ENCODE data around the gene ANO2.

ANO2 gene

DNA sequence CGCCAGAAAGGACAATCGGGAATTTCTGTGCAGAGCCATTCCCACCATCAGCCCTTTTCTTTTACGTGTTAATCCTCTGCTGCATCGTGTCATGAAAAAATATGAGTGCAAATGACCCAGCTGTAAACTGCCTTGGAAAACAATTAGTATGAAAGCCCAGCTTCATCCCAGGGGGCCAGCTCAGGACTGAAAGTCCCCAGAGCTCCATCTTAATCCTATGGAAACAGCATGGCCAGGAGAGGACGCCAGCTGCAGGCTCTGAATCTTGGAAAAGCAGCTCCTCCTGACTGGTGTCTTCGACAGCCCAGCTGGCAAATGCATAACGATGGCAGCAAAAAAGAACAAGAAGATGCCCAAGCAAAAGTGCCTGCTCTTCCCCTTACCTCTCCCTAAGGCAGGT, 321.6 kb downstream of the ANO2 start:
- no peak overlapping the region for H3K4me3 ChIP-seq (ENCODE audit: low read depth, low read length)
- DNase-seq (ENCODE audit: low read depth): no peak
- TF ChIP-seq MYC (IDR thresholded peaks at IDR 0.05; ENCODE audit: low read depth, low read length) (no peak), CTCF (IDR thresholded peaks at IDR 0.05; ENCODE audit: low read depth, low read length) (no peak), POLR2A (IDR thresholded peaks at IDR 0.05; ENCODE audit: extremely low read depth, insufficient read length) (no peak), MAX (IDR thresholded peaks at IDR 0.05; ENCODE audit: low read depth, low read length) (no peak)

GRCh38 chr12:5622280-5622679, 322.8 kb downstream of the ANO2 start:
- no peak overlapping the region for H3K4me3 ChIP-seq (ENCODE audit: low read depth, low read length)
- TF ChIP-seq POLR2A (IDR thresholded peaks at IDR 0.05; ENCODE audit: extremely low read depth, insufficient read length): no peak
- no peak for TF ChIP-seq CTCF (IDR thresholded peaks at IDR 0.05; ENCODE audit: low read depth, low read length)
- TF ChIP-seq MYC (IDR thresholded peaks at IDR 0.05; ENCODE audit: low read depth, low read length): no peak
- TF ChIP-seq MAX (IDR thresholded peaks at IDR 0.05; ENCODE audit: low read depth, low read length): no peak
- DNase-seq (ENCODE audit: low read depth): no peak

DNA sequence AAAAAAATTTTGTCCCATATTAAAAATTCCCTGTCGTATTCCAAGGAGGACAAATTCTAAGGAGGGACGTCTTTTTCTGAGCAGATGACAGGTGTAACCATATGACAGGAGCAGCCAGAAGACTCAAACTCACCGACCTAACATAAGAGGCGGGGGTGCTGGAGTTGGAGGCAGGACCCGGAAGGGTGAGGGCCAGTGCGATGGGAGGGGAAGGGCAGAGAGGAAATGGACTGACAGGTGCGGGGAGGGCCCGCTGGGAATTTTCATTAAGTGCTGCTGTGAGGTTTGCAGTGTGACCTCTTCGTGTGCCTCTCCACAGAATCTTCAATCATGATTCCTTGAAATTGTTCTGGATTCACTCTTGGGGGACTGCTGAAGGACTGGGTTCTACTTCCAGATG, 323.7 kb downstream of the ANO2 start:
- no peak overlapping the region for H3K4me3 ChIP-seq (ENCODE audit: low read depth, low read length)
- no peak for TF ChIP-seq MAX (IDR thresholded peaks at IDR 0.05; ENCODE audit: low read depth, low read length)
- no peak for TF ChIP-seq MYC (IDR thresholded peaks at IDR 0.05; ENCODE audit: low read depth, low read length)
- TF ChIP-seq CTCF (IDR thresholded peaks at IDR 0.05; ENCODE audit: low read depth, low read length): no peak
- TF ChIP-seq POLR2A (IDR thresholded peaks at IDR 0.05; ENCODE audit: extremely low read depth, insufficient read length): no peak
- no peak for DNase-seq (ENCODE audit: low read depth)

- TF ChIP-seq CTCF (IDR thresholded peaks at IDR 0.05; ENCODE audit: low read depth, low read length) (no peak), MAX (IDR thresholded peaks at IDR 0.05; ENCODE audit: low read depth, low read length) (no peak), MYC (IDR thresholded peaks at IDR 0.05; ENCODE audit: low read depth, low read length) (no peak), POLR2A (IDR thresholded peaks at IDR 0.05; ENCODE audit: extremely low read depth, insufficient read length) (no peak)
- no peak for DNase-seq (ENCODE audit: low read depth)
- H3K4me3 ChIP-seq (ENCODE audit: low read depth, low read length): no peak overlapping the region
Observed at GRCh38 chr12:5620896-5621295, 324.2 kb downstream of the ANO2 start.

GRCh38 chr12:5619628-5620027, 325.4 kb downstream of the ANO2 start:
- TF ChIP-seq CTCF (IDR thresholded peaks at IDR 0.05; ENCODE audit: low read depth, low read length) (no peak), POLR2A (IDR thresholded peaks at IDR 0.05; ENCODE audit: extremely low read depth, insufficient read length) (no peak), MYC (IDR thresholded peaks at IDR 0.05; ENCODE audit: low read depth, low read length) (no peak), MAX (IDR thresholded peaks at IDR 0.05; ENCODE audit: low read depth, low read length) (no peak)
- H3K4me3 ChIP-seq (ENCODE audit: low read depth, low read length): no peak overlapping the region
- no peak for DNase-seq (ENCODE audit: low read depth)

DNA sequence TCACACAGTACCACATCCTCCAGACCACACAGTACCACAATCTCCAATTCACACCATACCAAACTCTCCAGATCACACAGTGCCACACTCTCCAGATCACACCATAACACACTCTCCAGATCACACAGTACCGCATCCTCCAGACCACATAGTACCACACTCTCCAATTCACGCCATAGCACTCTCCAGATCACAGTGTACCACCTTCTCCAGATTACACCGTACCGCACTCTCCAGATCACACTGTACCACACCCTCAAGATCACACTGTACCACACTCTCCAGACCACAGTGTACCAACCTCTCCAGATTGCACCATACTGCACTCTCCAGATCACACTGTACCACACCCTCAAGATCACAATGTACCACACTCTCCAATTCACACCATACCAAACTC, 328.2 kb downstream of the ANO2 start:
- no peak for DNase-seq (ENCODE audit: low read depth)
- no peak overlapping the region for H3K4me3 ChIP-seq (ENCODE audit: low read depth, low read length)
- TF ChIP-seq CTCF (IDR thresholded peaks at IDR 0.05; ENCODE audit: low read depth, low read length) (no peak), MAX (IDR thresholded peaks at IDR 0.05; ENCODE audit: low read depth, low read length) (no peak), MYC (IDR thresholded peaks at IDR 0.05; ENCODE audit: low read depth, low read length) (no peak), POLR2A (IDR thresholded peaks at IDR 0.05; ENCODE audit: extremely low read depth, insufficient read length) (no peak)

Measured in NB4 (cell line).